Stimulated activated CD4-positive, alpha-beta T cell treated with anti-CD3 and anti-CD28 coated beads, TNF-alpha, amount 100 ng/mL, for 1 hour (primary cell): ENCODE measurements around the gene EHBP1.

Source experiments
- DNase-seq, 3 donors: peaks; one replicate each; pipeline ENCODE4 v3.0.0-alpha.2; 2020; ENCODE audit warnings: low read depth in 3 of 3, low spot score in 1 of 3

EHBP1 gene

GRCh38 chr2:62775367-62775668 is 69.8 kb downstream of the EHBP1 start:
- no peak for DNase-seq

DNA sequence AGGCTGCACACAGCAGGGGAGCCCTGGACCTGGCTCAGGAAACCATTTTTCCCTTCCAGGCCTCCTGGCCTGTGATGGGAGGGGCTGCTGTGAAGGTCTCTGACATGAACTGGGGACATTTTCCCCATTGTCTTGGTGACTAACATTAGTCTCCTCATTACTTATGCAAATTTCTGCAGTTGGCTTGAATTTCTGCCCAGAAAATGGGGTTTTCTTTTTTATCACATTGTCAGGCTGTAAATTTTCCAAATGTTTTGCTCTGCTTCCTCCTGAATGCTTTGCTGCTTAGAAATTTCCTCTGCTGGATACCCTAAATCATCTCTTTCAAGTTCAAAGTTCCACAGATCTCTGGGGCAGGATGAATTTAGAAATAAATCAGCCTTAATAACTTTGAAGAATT is 78.2 kb downstream of the EHBP1 start:
- DNase-seq: no peak

DNA sequence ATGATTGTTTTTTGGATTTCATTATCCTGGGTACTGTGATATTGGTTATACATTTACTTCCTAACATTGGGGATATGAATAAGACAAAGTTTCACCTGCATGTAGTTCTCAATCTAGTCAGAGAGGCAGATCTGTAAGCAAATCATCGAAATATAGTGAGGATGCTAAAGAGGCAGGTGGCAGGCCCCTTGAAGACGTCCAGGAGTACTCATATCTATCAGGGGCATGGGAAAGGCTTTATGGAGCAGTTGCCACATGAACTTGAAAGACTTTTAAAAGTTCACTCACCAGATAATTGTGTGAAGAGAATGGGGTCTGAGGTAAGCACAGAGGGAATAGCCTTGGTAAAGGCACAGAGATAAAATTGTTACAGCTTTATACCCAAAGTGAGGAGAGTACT is 78.8 kb downstream of the EHBP1 start:
- no peak for DNase-seq

DNA sequence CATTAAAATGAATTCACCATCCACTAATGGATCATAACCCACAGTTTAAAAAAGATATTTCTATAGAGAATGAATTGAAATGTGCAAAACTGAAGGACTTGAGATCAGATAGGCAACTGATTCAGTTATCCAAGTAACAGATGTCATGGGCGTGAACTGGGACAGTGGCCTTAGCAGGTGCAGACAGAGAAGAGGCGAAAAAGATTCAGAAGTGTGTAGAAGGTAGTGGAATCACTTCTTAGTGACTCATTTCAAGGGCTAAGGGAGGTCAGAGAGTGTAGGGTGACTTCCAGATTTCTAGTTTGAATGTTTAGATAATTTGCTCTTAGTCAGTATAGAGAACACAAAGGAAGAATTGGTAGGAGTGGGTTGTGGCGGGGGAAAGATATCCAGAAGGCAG is 79.7 kb downstream of the EHBP1 start:
- no peak for DNase-seq

GRCh38 chr2:62785810-62786597 is 80.5 kb downstream of the EHBP1 start:
- DNase-seq: no peak

- no peak for DNase-seq
Observed at GRCh38 chr2:62787386-62787785, 81.9 kb downstream of the EHBP1 start.

GRCh38 chr2:62789518-62789917 is 84.0 kb downstream of the EHBP1 start:
- no peak for DNase-seq

GRCh38 chr2:62789918-62790317 is 84.4 kb downstream of the EHBP1 start:
- no peak for DNase-seq

- DNase-seq: no peak
Observed at GRCh38 chr2:62792408-62792807, 86.9 kb downstream of the EHBP1 start.

GRCh38 chr2:62793213-62793612 is 87.7 kb downstream of the EHBP1 start:
- DNase-seq: no peak

DNA sequence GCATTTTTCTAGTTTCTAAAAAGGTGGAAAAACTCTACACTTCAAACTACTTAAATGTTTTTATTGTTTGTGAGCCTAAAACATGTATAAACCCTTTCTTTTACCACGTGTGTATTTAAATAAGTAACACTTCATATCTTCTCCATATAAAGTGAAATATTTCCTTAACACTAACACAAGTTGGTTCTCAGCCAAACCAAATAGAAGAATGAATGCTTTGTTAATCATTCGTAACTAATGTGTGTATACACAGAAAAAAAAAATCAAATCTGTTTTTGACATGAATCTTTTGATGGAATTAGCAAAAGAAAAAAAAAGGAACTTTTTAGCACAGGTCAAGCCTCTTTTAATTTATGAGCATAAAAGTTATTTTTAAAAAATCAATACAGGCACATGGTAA is 89.3 kb downstream of the EHBP1 start:
- no peak for DNase-seq

- DNase-seq: no peak
Observed at GRCh38 chr2:62795341-62795740, 89.8 kb downstream of the EHBP1 start.

- no peak for DNase-seq
Observed at GRCh38 chr2:62797107-62797506, 91.6 kb downstream of the EHBP1 start.

GRCh38 chr2:62800618-62801017 is 95.1 kb downstream of the EHBP1 start:
- DNase-seq: no peak

- DNase-seq: no peak
Observed at GRCh38 chr2:62801110-62801509, 95.6 kb downstream of the EHBP1 start.

DNA sequence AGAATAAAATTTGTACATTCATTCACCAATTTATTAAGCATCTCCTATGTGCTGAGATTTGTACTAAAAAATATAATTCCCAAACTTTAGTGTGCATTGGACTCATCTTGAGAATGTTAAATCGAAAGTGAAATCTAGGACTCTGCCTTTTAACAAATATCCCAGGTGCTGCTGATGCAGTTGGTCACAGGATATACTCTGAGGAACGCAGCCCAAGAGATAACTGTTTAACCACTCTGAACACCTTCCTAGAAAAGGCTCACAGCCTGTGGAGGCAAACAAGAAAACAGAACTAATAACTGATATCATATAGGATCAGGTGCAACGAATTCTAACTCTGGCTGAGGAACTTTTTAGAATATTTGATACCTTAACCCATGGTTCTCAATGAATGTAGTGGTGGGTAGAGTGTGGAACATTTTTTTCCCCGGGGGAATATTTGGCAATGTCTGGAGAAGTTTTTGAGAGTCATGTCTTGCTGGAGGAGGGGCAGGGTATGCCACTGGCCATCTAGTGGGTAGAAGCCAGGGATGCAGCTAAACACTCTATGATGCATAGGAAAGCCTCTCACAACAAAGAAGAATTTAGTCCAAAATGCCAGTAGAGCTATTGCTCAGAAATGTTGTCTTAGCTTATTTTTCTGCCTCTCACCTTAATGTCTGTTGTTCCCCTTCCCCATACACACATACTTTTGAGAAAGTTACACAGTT is 96.5 kb downstream of the EHBP1 start:
- DNase-seq: no peak

DNA sequence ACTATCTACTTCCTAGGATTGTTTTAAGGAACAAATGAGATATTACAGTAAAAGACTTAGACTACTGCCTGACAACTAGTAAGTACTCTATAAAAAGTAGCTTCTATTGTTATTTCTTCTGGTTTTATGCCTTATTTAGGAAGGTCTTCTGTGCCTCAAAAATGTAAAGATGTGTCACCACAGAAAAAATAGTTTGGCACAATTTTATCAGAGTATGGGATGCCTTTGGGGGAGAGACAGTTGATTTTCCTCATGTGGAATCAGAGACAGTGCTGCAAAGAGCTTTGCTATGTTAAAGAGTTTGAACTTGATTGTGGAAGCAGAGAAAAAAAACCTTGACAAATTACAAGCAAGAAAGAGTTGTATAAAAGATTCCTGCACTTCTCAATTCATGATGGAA is 98.4 kb downstream of the EHBP1 start:
- no peak for DNase-seq

- no peak for DNase-seq
Observed at GRCh38 chr2:62806231-62806630, 100.7 kb downstream of the EHBP1 start.

DNA sequence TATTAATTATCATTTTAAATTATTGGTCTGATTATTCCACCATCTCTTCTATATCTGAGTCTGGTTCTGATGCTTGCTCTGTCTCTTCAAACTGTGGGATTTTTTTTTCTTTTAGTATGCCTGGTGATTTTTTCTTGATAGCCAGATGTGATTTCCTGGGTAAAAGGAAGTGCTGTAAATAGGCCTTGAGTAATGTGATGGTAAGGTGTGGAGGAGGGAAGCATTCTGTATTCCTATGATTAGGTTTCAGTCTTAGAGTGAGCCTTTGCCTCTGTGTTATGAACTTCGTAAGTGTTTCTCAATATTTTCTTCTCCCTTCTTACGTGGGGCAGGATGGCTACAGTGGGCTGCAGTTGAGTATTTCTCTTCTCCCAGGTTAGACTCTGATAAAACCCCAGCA is 103.0 kb downstream of the EHBP1 start:
- no peak for DNase-seq

DNA sequence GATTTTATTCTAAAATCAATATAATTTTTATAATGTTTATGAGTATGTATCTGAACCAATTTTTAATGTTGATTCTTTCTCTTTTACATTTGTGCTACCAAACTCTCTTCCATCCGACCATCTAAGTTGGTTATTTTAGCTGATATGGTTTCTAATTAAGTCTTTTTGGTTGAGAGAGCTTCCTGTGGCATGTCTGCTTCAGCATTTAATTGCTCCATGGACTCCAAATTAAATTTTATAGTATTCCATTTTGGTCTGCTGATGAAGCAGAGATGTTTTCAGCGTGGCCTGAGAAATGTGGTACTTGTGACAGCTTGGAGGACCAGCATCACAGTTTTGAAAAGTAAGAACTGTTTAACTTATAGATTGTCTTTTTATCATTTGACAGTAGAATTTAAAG is 105.6 kb downstream of the EHBP1 start:
- DNase-seq: no peak

DNA sequence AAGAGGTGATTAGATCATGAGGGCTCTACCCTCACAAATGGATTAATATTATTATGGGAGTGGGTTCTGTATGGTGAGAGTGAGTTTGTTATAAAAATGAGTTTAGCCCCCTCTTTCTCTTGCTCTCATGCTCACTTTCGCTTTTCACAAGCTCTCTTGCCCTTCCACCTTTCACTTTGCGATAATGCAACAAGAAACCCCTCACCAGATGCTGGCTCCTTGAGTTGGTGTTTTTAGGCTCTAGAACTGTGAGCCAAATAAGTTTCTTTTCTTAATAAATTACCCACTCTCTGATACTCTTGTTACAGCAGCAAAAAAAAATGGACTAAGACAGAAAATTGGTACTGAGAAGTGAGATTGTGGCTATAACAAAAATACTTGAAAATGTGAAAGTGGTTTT is 106.5 kb downstream of the EHBP1 start:
- no peak for DNase-seq

DNA sequence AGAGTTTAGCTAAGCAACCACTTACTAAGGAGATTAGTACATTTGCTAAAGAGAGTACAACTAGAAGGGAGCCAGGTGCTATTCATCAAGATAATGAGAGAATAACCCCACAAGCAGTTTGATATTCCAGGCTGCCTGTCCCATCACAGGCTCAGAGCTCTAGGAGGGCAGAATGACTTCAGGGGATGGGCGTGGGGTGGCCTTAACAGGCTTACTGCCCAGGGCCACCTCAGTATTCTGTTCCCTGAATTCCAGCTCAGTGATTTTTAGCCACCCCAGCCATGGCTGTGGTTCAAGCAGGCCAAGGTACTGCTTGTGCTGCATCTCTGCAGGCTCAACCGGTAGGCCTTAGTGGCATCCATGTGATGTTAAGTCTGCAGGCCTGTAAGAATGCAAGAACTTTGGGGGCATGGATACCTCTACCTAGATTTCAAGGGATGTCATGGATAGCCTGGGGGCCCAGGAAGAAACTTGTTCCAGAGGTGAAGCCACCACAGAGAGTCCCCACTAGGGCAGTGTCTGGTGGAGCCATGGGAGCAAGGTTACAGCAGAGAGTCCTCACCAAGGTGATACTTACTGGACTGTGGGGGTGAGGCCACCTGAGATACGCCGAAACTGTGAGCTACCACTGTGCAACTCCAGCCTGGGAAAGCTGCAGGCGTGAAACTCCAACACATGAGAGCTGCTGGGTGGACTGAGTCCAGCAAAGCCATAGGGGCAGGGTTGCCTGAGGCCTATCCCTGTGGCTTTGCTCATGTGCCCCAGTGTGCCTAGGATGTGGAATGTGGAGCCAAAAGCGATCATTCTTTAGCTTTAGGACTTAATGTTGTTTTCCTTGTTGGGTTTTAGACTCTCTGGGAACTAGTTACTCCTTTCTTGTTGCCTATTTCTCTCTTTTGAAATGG is 107.7 kb downstream of the EHBP1 start:
- no peak for DNase-seq
